Measurements from ENCODE around the gene GABBR2.

GRCh38 chr9:98396236-98396635, 312.5 kb downstream of the GABBR2 start:
- TF ChIP-seq POLR2AphosphoS5 (IDR thresholded peaks at IDR 0.05), result no peak
- no peak for TF ChIP-seq CTCF (IDR thresholded peaks at IDR 0.05)

All from breast epithelium (tissue), 3 donors.